ENCODE measurements around the gene EGFL7.

Gene EGFL7

GRCh38 chr9:136688274-136689107 lies 25.8 kb downstream of the EGFL7 start:
- DNase-seq, result no peak

GRCh38 chr9:136689108-136689460 lies 26.4 kb downstream of the EGFL7 start:
- DNase-seq, result no peak

- DNase-seq, result no peak
These were observed 27.5 kb downstream of the EGFL7 start for GRCh38 chr9:136690104-136690805.

- DNase-seq, result no peak
These were observed 28.1 kb downstream of the EGFL7 start for GRCh38 chr9:136690806-136691261.

- DNase-seq, result no peak
These were observed 28.8 kb downstream of the EGFL7 start for GRCh38 chr9:136691316-136692184.

- DNase-seq, result no peak
These were observed 29.7 kb downstream of the EGFL7 start for GRCh38 chr9:136692185-136693134.

GRCh38 chr9:136693135-136693489 lies 30.4 kb downstream of the EGFL7 start:
- no peak for DNase-seq

GRCh38 chr9:136693490-136694162 lies 30.9 kb downstream of the EGFL7 start:
- peak; percentile 10 for DNase-seq

GRCh38 chr9:136694163-136694871 lies 31.6 kb downstream of the EGFL7 start:
- no peak for DNase-seq

GRCh38 chr9:136694872-136695247 lies 32.1 kb downstream of the EGFL7 start:
- no peak for DNase-seq

- DNase-seq, result no peak
These were observed 32.7 kb downstream of the EGFL7 start for GRCh38 chr9:136695435-136695895.

- DNase-seq, result no peak
These were observed 33.2 kb downstream of the EGFL7 start for GRCh38 chr9:136695955-136696354.

- DNase-seq, result no peak
These were observed 33.8 kb downstream of the EGFL7 start for GRCh38 chr9:136696502-136696901.

- no peak for DNase-seq
These were observed 34.6 kb downstream of the EGFL7 start for GRCh38 chr9:136697146-136697820.

- DNase-seq, result no peak
These were observed 35.3 kb downstream of the EGFL7 start for GRCh38 chr9:136697821-136698526.

GRCh38 chr9:136698635-136699246 lies 36.0 kb downstream of the EGFL7 start:
- no peak for DNase-seq

- no peak for DNase-seq
These were observed 37.6 kb downstream of the EGFL7 start for GRCh38 chr9:136700304-136700703.

GRCh38 chr9:136700959-136701667 lies 38.4 kb downstream of the EGFL7 start:
- peak; percentile 40 for DNase-seq

All from CD4-positive, alpha-beta T cell treated with Interleukin-4 for 4 hours (primary cell).